ENCODE measurements around the gene CYB561D2. TPM values are rescaled to one million over a fixed set of nuclear protein-coding genes. Genes with fewer than 3 reads are reported as not detected.
A peak's percentile ranks its signal among the peaks of the same experiment; 100 is the strongest.

The CYB561D2 gene
- 10 to 100 TPM in 2 of 5 donors, 1 to 10 TPM in 2, not detected in 1; 6.1 to 16.3 (median 10.3) TPM for total RNA-seq
- polyA plus RNA-seq, result 10 to 100 TPM; 10.4 to 26.1 (median 17.4) TPM
- long read RNA-seq, donor 1, partial matches to known transcripts, result 0 of 5 reads
- long read RNA-seq, donor 1, other reads (novel, unspliced or antisense), result 0 of 5 reads
- long read RNA-seq, donor 2, partial matches to known transcripts, result 0 of 7 reads
- long read RNA-seq, donor 2, other reads (novel, unspliced or antisense), result 0 of 7 reads
- long read RNA-seq, donor 3, partial matches to known transcripts, result 5 of 10 reads
- long read RNA-seq, donor 3, other reads (novel, unspliced or antisense), result 0 of 10 reads
- long read RNA-seq, donor 4, result 0 reads
- long read RNA-seq, donor 5, partial matches to known transcripts, result 0 of 4 reads
- long read RNA-seq, donor 5, other reads (novel, unspliced or antisense), result 0 of 4 reads
- long read RNA-seq, donor 6, result 0 reads
- long read RNA-seq, donor 7, partial matches to known transcripts, result 0 of 7 reads
- long read RNA-seq, donor 7, other reads (novel, unspliced or antisense), result 0 of 7 reads
- long read RNA-seq, donor 8, partial matches to known transcripts, result 10 of 17 reads
- long read RNA-seq, donor 8, other reads (novel, unspliced or antisense), result 0 of 17 reads
- long read RNA-seq, donor 9, partial matches to known transcripts, result 0 of 3 reads
- long read RNA-seq, donor 9, other reads (novel, unspliced or antisense), result 0 of 3 reads
- long read RNA-seq, donor 10, partial matches to known transcripts, result 0 of 9 reads
- long read RNA-seq, donor 10, other reads (novel, unspliced or antisense), result 0 of 9 reads

GRCh38 chr3:50350527-50351322 is at the start of gene CYB561D2, which contains the start of gene NPRL2:
TSS of gene CYB561D2 (plus strand) at chr3:50350862. CDS start at chr3:50351434, 572 bp downstream.
TSS of gene NPRL2 (minus strand) at chr3:50350775. CDS start at chr3:50350652, 123 bp downstream.
- H3K27me3 ChIP-seq, result no peaks in the 10 kb centered on the region
- H3K4me3 ChIP-seq, result peak within 1 kb of the TSS; percentile 59 to 77 (median 70)
- no peaks in the 10 kb centered on the region for H3K9me3 ChIP-seq
- TF ChIP-seq POLR2AphosphoS5 (IDR thresholded peaks at IDR 0.05), result peak; percentile 61 to 97 (median 97)
- TF ChIP-seq EP300 (IDR thresholded peaks at IDR 0.05), result no peak
- peak in 1 of 7 experiments; percentile 6 for TF ChIP-seq CTCF (IDR thresholded peaks at IDR 0.05)
- peak in 2 of 4 donors; percentile 65 to 76 for TF ChIP-seq POLR2A (IDR thresholded peaks at IDR 0.05)
- DNase-seq, result peak; percentile 98
- peaks cover 38 to 52% (median 46%) of the 10 kb centered on the region in 4 donors for H3K36me3 ChIP-seq
- intact Hi-C loops (cut with DNase I; ENCODE audit: low total_unique reads), result no loop called here
- 0 to 1% (median 1%) methylated on average over 26 to 64 of the region's 64 CpGs for WGBS, 5 donors
- H3K27ac ChIP-seq, result peak within 1 kb of the TSS; percentile 90 to 97 (median 92)
- peaks cover 38 to 91% (median 76%) of the 10 kb centered on the region in 4 donors for H3K4me1 ChIP-seq

GRCh38 chr3:50302095-50303012 is 48.3 kb upstream of the CYB561D2 start:
- H3K36me3 ChIP-seq, result peaks cover 0 to 2% (median 0%) of the 10 kb centered on the region in 4 donors
- peak overlapping the region; percentile 19 to 36 (median 27) for H3K4me3 ChIP-seq
- intact Hi-C loops (cut with DNase I; ENCODE audit: low total_unique reads), result no loop called here
- H3K4me1 ChIP-seq, result peaks cover 37 to 61% (median 56%) of the 10 kb centered on the region in 4 donors
- H3K9me3 ChIP-seq, result no peaks in the 10 kb centered on the region
- H3K27me3 ChIP-seq, result no peaks in the 10 kb centered on the region
- H3K27ac ChIP-seq, result peak overlapping the region; percentile 64 to 96 (median 85)
- DNase-seq, result peak in 1 of 2 donors; percentile 13
- WGBS, 5 donors, result 79 to 88% (median 86%) methylated on average over 23 to 32 of the region's 32 CpGs
- TF ChIP-seq POLR2AphosphoS5 (IDR thresholded peaks at IDR 0.05) (no peak), EP300 (IDR thresholded peaks at IDR 0.05) (no peak), CTCF (IDR thresholded peaks at IDR 0.05) (no peak), POLR2A (IDR thresholded peaks at IDR 0.05) (no peak)

- DNase-seq, result peak; percentile 78 to 86
- Histone ChIP-seq H3K27me3 (no peaks in the 10 kb centered on the region), H3K27ac (peak within 1 kb of the TSS; percentile 64 to 96 (median 85)), H3K4me1 (peaks cover 32 to 53% (median 49%) of the 10 kb centered on the region in 4 donors), H3K4me3 (peak within 1 kb of the TSS; percentile 19 to 36 (median 27)), H3K36me3 (no peaks in the 10 kb centered on the region), H3K9me3 (no peaks in the 10 kb centered on the region)
- no peak for TF ChIP-seq POLR2A (IDR thresholded peaks at IDR 0.05)
- peak; percentile 28 to 52 (median 47) for TF ChIP-seq POLR2AphosphoS5 (IDR thresholded peaks at IDR 0.05)
- TF ChIP-seq CTCF (IDR thresholded peaks at IDR 0.05), result peak in 1 of 7 experiments; percentile 21
- 35 to 53% (median 41%) methylated on average over 11 to 14 of the region's 14 CpGs for WGBS, 5 donors
- intact Hi-C loops (cut with DNase I; ENCODE audit: low total_unique reads), result no loop called here
These were observed 47.4 kb upstream of the CYB561D2 start, which contains the start of gene HYAL1 for GRCh38 chr3:50303013-50303815. TSS of gene HYAL1 (minus strand) at chr3:50303574. CDS start at chr3:50302956, 618 bp downstream.
